Stimulated activated naive CD4-positive, alpha-beta T cell treated with Interleukin-2 at 50 U/mL for 16 hours (primary cell): Measurements from ENCODE around the gene VAV3.

ENCODE experiments used
- DNase-seq: peaks from one replicate; lab custom pipeline; 2025; lab: John Stamatoyannopoulos, UW

Gene VAV3

DNA sequence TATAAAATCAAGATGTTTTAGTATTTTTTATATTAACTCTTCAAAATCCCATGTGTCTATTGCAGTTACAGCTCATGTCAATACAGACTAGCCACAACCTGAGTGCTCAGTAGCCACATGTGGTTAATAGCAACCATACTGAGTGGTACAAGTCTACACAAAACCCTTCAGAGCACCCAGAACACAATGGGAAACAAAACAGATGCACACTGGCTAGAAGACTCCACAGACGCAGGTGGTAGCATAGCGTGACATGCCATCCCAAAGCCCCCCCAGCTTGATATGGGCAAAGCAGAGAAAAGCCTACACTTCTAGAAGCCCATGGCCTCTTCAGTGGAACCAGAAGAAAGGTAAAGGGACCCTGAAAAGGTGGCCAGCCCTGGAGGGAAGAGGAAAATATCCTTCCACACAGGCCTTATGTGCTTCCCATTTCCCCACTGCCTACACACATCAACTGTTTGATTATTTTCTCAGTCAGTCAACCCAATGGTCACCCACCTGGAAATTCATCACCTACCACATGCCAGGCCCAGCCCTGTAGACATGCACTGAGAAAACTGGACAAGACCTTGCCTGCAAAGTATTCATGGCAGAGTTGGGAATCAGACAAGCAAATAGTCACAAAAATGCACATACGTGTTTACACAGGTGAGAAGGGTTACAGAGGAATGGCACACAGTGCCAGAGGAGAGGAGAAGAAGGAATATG lies 175.0 kb downstream of the VAV3 start:
- DNase-seq, result no peak

DNA sequence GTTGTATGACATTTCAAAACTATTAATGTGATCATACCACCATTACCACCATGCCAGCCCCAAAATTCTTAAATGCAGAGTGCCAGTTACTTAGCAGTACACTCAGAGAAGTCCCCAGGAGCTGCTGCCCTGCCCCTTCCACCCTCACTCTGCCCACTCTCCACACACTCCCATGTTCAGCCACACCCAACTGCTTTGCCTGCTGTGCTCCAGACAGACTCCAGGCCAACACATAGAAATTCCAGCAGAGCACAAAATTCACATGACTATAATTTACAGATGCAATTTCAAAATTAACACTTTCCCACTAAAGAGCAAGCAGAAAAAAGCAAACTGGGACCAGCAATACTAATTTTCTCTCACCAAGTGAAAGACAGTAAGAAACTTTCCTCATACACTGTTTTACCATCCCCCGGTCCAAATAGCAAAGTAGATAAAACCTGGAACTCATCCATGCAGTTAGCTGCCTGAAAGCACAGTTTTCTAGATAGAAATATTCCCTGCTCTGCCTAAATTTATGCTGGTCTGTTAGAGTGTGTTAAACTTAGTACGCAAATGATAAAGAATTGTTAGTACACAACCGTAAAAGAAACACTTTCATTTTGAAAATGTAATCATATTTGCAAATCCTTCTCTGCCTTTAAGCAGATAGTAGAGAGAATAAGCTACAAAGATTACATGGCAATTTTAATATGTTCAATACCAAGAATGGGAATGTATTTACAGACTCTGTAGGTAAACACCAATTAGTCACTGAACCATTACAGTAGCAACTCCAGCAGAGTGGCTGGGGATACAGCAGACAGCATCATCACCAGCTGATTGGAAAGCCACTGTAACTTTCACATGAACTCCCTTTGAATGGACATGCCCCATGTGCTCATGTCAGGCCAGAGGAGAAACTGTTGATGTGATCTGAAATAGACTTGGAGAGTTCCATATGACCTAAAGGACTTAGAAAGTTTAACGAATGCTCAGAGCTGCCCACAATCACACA lies 176.5 kb downstream of the VAV3 start:
- DNase-seq, result no peak

GRCh38 chr1:107787299-107787698 lies 177.7 kb downstream of the VAV3 start:
- DNase-seq, result no peak

DNA sequence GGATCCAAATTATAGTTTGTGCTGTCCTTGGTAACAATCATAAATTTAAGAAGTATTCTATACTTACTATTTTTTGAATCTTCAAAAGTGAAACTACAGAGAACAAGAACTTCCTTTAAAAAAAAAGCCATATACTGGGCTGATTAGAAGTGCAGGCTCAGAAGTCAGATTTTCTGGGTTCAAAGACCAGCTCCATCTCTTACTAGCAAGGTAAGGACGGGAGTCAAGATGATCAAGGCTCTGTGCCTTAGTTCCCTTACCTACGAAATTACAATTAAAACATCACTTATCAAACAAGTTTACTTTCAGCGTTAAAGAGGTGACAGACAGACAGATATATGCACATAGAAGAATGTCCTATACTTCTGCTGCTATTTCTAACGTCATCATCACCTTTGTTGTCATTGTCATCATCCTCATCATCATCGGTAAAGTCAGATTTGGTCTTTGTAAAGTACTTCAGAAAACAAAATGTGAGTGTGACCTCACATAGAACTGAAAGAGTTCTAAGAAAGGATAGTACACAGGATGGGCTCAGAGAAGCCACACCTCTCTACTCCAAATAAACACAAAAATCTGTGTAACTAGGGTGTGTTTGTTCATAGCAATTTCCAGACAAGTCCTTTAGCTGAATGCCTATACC lies 178.7 kb downstream of the VAV3 start:
- DNase-seq, result no peak

GRCh38 chr1:107785496-107786202 lies 179.3 kb downstream of the VAV3 start:
- DNase-seq, result no peak

GRCh38 chr1:107782217-107782845 lies 182.6 kb downstream of the VAV3 start:
- DNase-seq, result no peak

GRCh38 chr1:107781245-107781644 lies 183.7 kb downstream of the VAV3 start:
- DNase-seq, result no peak

DNA sequence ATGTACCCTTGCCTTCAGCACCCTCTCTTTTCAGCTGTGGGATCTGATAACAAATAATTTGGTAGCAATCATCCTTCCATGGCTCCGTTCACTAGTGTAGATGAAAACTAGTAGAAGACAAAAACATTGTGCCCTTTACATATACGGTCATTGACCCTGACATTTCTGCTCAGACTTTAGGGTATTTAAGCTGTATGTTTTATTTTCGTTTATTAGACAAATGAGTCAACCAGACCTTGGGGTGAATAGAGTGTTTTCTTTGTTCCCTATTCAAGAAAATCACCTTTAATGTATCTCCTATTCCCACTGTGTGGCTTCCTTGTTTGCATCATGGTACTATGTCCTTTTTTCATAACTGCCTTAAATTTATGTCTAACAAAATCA lies 187.3 kb downstream of the VAV3 start:
- DNase-seq, result no peak

- DNase-seq, result no peak
Observed at GRCh38 chr1:107776900-107777663, 187.9 kb downstream of the VAV3 start.

DNA sequence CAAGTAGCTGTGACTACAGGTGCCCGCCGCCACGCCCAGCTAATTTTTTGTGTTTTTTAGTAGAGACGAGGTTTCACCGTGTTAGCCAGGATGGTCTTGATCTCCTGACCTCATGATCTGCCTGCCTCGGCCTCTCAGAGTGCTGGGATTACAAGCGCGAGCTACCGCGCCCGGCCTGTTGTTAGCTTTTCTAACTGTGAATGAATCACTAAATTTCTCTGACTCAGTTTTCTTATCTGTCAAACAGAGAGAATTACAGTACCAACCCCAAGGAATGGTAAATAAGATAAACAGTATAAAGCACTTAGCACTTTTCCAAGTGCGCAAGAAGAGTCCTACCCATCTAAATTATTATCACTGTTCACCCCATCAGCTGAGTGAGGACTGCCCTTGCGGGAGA lies 193.6 kb downstream of the VAV3 start:
- DNase-seq, result no peak

DNA sequence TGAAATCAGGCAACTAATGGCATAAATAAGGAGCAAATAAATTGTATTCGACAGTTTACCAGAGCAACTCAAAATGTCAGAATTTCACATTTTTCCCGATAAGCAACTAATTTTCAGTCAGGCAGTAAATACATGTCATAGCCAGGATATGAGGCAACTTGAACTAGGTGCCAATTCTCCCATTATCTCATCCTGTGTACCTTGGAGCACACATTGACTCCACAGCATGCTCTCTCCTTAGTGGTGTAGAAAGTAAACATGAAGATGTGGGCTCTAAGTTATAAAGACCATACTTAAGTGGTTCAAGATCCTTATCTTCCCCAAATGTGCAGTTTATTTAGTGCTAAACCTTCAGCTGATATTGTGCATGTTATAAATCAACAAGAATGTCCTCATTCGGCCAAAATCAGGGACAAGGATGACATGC lies 197.8 kb downstream of the VAV3 start:
- DNase-seq, result no peak

DNA sequence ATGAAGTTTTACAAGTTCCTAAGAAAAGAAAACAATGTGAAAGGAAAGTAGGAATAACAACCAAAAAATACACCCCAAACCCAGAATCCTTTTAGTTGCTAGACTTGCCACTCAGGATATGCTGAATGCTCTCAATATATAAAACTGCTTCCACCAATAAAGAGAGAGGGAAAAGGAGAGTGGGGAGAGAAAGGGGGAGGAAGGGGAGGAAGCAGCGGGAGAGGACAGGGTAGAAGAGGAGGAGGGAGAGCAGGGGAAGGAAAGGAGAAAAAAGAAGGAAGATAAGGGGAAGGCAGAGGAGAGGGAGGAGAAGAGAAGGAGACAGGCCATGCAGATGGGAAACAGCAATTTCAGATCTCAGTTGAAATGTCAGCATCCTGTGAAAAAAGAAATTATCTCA lies 198.4 kb downstream of the VAV3 start:
- DNase-seq, result no peak

- no peak for DNase-seq
Observed at GRCh38 chr1:107762751-107763390, 202.1 kb downstream of the VAV3 start.

- no peak for DNase-seq
Observed at GRCh38 chr1:107760065-107760464, 204.9 kb downstream of the VAV3 start.

DNA sequence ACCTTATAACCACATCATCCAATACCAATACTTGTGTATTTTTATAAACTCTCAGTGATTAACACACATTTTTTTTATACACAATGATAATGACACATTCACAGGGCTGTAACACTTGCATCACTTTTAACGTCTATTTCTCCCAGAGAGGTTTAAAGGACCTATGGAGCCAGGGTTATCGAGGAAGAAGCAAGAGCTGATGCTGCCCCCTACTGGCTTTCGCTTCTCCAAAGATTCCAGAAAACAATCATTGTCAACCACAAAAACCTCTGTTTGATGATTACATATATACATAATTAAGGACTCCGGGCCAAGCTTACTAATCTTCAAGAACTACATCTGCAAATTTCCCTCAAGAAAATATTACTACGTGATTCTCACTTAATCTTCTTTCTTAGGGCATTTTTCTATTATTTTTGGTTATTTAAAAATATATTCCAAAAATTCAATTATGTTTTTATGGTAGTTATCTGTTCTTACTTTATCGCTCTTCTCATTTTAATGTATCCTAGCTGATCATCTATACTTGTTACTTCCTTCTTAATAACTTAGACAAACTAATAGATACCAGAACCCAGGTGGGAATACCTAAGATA lies 214.5 kb downstream of the VAV3 start:
- DNase-seq, result peak; percentile 0

DNA sequence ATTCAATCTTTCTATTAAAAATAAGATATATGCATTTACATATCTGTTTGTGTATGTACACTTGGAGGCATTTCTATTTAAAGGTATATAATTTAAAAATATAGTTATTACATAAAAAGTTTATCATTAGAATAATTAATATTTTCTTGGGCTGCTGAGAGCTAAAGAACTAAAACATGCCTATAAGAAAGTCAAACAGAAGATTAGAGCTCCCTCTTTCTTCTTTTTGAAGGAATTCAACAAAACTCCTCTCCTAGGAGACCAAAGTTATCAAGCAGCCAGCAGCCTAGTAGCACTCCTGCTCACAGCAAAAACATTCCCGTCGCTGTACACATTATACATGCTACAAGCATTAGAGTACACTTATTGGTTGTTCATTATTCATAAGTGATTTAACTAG lies 216.4 kb downstream of the VAV3 start:
- DNase-seq, result no peak

- no peak for DNase-seq
Observed at GRCh38 chr1:107741242-107741641, 223.7 kb downstream of the VAV3 start.

GRCh38 chr1:107740579-107740978 lies 224.4 kb downstream of the VAV3 start:
- no peak for DNase-seq

DNA sequence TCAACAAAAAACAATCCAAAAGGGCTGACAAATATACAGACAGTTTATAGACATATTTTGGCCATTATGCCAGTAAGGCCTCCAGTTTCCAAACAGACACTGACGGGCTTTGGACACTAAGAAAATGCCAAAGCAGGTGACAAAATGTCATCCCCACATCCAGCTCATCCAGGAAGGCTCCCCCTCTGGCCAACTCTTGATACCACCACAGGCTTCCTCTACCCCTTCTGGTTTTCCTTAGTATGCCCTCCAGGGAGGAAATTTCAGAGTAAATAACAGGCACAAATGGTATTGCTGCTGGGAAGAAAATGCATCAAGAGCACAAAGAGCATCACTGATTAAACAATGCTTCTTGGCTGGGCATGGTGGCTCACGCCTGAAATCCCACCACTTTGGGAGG lies 225.3 kb downstream of the VAV3 start:
- no peak for DNase-seq

- DNase-seq, result no peak
Observed at GRCh38 chr1:107739201-107739600, 225.8 kb downstream of the VAV3 start.
